Measurements from ENCODE around the gene IL36RN.

IL36RN gene

GRCh38 chr2:113084249-113085000 lies 25.4 kb downstream of the IL36RN start:
- peak; percentile 39; the same call in 1 of the 2 replicates for TF ChIP-seq CTCF (IDR thresholded peaks at IDR 0.05; ENCODE audit: borderline replicate concordance, insufficient read depth, low read depth, low read length)

GRCh38 chr2:113085542-113085941 lies 26.5 kb downstream of the IL36RN start:
- TF ChIP-seq CTCF (IDR thresholded peaks at IDR 0.05; ENCODE audit: borderline replicate concordance, insufficient read depth, low read depth, low read length): no peak

More at GRCh38 chr2:113084249-113085000, 25.4 kb downstream of the IL36RN start:
- no peak overlapping the region for H3K4me3 ChIP-seq (ENCODE audit: low read depth, low read length)

GRCh38 chr2:113088213-113088992 lies 29.4 kb downstream of the IL36RN start:
- no peak overlapping the region for H3K4me3 ChIP-seq (ENCODE audit: low read depth, low read length)
- no peak for TF ChIP-seq CTCF (IDR thresholded peaks at IDR 0.05; ENCODE audit: borderline replicate concordance, insufficient read depth, low read depth, low read length)

More at GRCh38 chr2:113085542-113085941, 26.5 kb downstream of the IL36RN start:
- no peak overlapping the region for H3K4me3 ChIP-seq (ENCODE audit: low read depth, low read length)

- H3K4me3 ChIP-seq (ENCODE audit: low read depth, low read length): no peak overlapping the region
- no peak for TF ChIP-seq CTCF (IDR thresholded peaks at IDR 0.05; ENCODE audit: borderline replicate concordance, insufficient read depth, low read depth, low read length)
Measured at GRCh38 chr2:113089916-113090315, 30.9 kb downstream of the IL36RN start.

GRCh38 chr2:113091231-113091896 lies 32.4 kb downstream of the IL36RN start:
- no peak overlapping the region for H3K4me3 ChIP-seq (ENCODE audit: low read depth, low read length)
- no peak for TF ChIP-seq CTCF (IDR thresholded peaks at IDR 0.05; ENCODE audit: borderline replicate concordance, insufficient read depth, low read depth, low read length)

GRCh38 chr2:113092864-113093612 lies 34.0 kb downstream of the IL36RN start:
- no peak for TF ChIP-seq CTCF (IDR thresholded peaks at IDR 0.05; ENCODE audit: borderline replicate concordance, insufficient read depth, low read depth, low read length)

More at GRCh38 chr2:113092864-113093612, 34.0 kb downstream of the IL36RN start:
- H3K4me3 ChIP-seq (ENCODE audit: low read depth, low read length): no peak overlapping the region
